Spleen (tissue), 7 donors: ENCODE measurements around the gene DNAH11.

ENCODE experiments used
- POLR2AphosphoS5 ChIP-seq, 3 donors: sonication (generic); formaldehyde crosslinking; IDR thresholded peaks; one replicate each; pipeline ENCODE4 v1.5.1; 2017; ENCODE audit warnings: antibody characterized with exemption in 3 of 3
- TF ChIP-seq, protein P1 (sequence below), 11 experiments: fragments of 200-600 bp in 7 of 11; fragments of 450-650 bp in 4 of 11; sonication (generic) in 4 of 11; IDR thresholded peaks in 8 of 11; conservative IDR thresholded peaks in 3 of 11; 1 replicate in 7 of 11; 2 replicates in 4 of 11; pipeline versions ENCODE4 v1.4.0 to v1.8.0; 2016 to 2021; ENCODE audit warnings: antibody characterized with exemption in 11 of 11, inconsistent platforms in 4 of 11, mild to moderate bottlenecking in 1 of 11
- donor health status: DM: no; HTN: no; CAD: no; lungs with moderate emphysema.
- donor health status: DM: no; HTN: no; CAD: no.
- donor health status: DM: no; HTN: no; CAD: no.

DNA sequence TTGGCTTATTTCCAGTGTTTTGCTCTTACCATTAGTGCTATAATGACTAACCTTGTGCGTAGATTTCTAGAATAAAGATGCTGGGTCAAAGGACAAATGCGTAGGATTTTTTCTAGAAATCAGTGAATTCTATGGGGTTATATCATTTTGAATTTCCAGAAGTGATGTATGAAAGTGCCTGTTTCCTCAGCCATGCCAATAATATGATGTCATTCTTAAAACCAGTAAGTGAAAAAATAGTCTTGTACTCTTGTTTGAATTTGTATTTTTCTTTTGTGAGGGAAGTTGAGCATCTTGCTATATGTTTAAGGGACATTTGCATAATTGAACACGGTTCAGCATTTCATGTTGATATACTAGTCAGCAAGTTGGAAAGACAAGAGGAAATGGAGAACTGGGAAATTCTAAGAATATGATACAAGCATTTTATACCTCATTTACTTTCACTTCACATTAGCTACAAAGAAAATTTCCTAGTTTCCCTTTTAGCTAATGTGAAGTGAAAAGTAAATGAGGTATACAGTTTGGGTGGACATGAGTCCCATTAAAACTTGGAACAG is 3.8 kb upstream of the DNAH11 start:
- TF ChIP-seq, protein P1, sequence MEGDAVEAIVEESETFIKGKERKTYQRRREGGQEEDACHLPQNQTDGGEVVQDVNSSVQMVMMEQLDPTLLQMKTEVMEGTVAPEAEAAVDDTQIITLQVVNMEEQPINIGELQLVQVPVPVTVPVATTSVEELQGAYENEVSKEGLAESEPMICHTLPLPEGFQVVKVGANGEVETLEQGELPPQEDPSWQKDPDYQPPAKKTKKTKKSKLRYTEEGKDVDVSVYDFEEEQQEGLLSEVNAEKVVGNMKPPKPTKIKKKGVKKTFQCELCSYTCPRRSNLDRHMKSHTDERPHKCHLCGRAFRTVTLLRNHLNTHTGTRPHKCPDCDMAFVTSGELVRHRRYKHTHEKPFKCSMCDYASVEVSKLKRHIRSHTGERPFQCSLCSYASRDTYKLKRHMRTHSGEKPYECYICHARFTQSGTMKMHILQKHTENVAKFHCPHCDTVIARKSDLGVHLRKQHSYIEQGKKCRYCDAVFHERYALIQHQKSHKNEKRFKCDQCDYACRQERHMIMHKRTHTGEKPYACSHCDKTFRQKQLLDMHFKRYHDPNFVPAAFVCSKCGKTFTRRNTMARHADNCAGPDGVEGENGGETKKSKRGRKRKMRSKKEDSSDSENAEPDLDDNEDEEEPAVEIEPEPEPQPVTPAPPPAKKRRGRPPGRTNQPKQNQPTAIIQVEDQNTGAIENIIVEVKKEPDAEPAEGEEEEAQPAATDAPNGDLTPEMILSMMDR (IDR thresholded peaks at IDR 0.05 in 8 of 11, conservative IDR thresholded peaks at IDR 0.05 in 3 of 11), result no peak
- no peak for TF ChIP-seq POLR2AphosphoS5 (IDR thresholded peaks at IDR 0.05)
